ENCODE results near the gene COBL.

DNA sequence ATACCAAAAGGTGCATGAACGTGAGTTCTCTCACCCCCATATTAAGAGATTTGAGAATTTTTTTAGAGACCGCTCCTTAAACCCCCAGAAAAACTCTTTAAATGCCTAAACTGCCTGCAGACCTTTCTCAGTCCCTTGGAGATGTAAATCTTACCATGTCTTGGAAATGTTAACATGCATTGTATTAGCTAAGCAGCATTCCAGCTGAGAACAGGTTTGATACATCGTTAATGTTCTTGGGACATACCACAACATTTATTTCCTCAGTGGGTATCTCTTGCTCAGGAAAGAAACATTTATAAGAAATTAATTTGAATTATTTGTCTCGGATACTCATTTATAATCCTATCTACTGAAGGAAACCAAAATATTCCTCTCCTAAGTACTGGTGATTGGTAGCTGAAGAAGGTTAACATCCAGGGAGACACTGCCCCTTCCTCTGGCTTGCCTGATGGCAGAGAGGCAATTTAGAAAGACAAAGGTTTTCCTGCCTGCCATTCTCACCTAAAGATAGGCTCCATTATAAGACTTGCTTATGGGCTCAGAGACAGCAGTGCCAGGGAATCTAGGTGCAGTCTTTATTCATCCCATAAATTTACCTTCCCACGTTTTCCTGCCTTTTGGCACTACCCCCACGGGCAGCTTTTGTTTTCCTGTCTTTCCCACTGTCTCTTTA, 141.2 kb downstream of the COBL start:
- no peak for TF ChIP-seq CTCF (IDR thresholded peaks at IDR 0.05 in 2 of 3, conservative IDR thresholded peaks at IDR 0.05 in 1 of 3; ENCODE audit: control insufficient read depth in 2 of 3, extremely low read depth in 1 of 3, insufficient read depth in 1 of 3, low read depth in 3 of 3, low read length in 3 of 3)
- TF ChIP-seq, protein P1, sequence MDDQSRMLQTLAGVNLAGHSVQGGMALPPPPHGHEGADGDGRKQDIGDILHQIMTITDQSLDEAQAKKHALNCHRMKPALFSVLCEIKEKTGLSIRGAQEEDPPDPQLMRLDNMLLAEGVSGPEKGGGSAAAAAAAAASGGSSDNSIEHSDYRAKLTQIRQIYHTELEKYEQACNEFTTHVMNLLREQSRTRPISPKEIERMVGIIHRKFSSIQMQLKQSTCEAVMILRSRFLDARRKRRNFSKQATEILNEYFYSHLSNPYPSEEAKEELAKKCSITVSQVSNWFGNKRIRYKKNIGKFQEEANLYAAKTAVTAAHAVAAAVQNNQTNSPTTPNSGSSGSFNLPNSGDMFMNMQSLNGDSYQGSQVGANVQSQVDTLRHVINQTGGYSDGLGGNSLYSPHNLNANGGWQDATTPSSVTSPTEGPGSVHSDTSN (IDR thresholded peaks at IDR 0.05; ENCODE audit: insufficient replicate concordance, low read depth, low read length): no peak
- TF ChIP-seq YY1 (IDR thresholded peaks at IDR 0.05; ENCODE audit: low read depth, low read length): no peak
- TF ChIP-seq PAX8 (IDR thresholded peaks at IDR 0.05): no peak
- no peak for TF ChIP-seq POLR2AphosphoS5 (IDR thresholded peaks at IDR 0.05; ENCODE audit: low read length)
- no peak for TF ChIP-seq NFYB (IDR thresholded peaks at IDR 0.05; ENCODE audit: insufficient read depth, low read depth, low read length)

All from GM12878 (cell line).